Activated CD4-positive, CD25-positive, alpha-beta regulatory T cell treated with anti-CD3 and anti-CD28 coated beads, Interleukin-2, amount 50 U/mL, for 24 hours (primary cell): ENCODE measurements around the gene GGN.
"Not testable (repeated sequence)": the region's sequence is repeated elsewhere in the genome, so short reads cannot be mapped to it uniquely, and the experiment has no call there.

Experiments
- ATAC-seq, 2 donors: fragments of 150-1000 bp; cut with Tn5 transposase; one replicate each; pipeline ENCODE4 v1.10.0; 2021; ENCODE audit warnings: mild to moderate bottlenecking in 1 of 2, moderate library complexity in 1 of 2

The GGN gene

DNA sequence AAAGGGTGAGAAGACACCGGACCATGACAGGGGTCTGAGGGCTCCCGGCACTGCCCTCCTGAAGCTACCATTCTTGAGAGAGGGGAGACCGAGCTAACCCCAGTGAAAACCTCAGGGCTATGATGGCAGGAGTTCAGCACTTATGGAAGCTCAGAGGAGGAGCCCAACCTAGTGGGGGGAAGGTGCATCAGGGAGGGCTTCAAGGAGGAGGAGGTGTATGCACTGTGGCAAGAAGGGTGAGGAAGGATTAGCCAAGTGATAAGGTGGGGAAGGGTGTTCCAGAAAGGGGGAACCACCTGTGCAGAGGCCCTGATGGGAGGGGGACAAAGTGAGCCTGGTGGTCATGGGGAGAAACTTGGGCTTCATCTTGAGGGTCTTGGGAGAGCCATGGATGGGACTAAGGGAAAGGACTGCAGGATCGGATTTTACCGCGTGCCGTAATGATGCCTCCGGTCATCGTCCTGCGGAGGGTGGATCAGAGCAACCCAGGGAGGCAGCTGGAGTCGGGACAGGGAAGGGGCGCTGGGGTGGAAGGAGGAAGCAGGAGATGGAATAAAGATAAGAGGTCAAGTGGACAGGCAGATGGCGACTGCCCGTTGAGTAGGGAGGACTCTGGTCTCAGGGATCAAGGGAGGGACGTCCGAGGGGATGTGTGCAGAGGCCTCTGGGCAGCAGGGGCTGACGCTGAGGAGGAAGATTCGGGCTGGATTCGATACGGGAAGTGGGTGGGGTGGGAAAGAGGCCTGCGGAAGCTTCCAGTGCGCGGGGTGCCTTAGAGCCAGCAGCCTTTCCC is 26.8 kb downstream of the GGN start:
- ATAC-seq: no peak

DNA sequence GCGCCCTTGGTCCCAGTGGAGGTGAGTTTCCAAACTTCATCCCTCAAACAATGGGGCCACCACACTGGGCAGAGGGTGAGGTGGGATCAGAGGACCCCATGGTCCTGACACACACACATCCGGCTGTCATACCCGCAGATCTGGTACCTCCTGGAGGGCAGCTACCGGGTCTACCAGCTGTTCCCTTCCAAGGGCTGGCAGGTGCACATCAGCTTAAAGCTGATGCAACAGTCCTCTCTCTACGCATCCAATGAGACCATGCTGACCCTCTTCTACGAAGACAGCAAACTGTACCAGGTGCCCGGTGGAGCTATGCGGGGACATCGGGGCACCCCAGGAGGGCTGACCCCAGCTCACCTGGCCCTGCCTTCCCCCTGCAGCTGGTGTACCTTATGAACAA is 27.5 kb downstream of the GGN start:
- ATAC-seq: no peak

DNA sequence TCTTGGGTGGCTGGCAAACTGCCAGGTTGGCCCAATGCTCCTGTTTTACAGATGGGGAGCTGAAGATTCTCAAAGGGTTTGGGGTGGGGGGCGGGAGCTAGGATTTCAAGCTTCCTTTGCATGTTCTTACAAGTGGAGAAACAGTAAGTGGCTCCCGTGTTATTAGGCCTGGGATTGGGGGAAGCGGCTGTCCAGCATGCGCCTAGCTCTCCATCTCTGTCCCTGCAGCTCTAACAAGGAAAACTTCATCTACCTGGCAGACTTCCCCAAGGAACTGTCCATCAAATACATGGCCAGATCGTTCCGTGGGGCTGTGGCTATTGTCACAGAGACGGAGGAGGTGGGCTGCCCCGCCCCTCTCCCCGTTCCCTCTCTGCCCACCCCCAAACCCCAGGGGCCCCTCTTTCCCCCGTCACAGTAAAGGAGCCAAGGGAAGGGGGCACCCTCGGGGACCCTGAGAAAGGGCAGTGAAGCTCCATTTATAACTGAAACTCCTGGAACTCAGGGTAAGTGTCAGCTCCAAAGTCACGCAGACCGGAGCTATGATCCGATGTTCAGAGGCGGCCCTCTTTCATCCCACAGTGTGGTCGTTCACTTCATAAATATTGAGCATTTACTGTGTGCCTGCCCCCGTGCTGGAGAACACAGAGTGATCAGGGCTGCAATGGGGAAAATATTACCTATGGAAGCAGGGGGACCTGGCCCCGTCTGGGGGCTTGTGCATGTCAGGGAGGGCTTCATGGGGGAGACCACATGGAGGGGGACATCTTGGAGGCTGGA is 28.4 kb downstream of the GGN start:
- no peak for ATAC-seq

DNA sequence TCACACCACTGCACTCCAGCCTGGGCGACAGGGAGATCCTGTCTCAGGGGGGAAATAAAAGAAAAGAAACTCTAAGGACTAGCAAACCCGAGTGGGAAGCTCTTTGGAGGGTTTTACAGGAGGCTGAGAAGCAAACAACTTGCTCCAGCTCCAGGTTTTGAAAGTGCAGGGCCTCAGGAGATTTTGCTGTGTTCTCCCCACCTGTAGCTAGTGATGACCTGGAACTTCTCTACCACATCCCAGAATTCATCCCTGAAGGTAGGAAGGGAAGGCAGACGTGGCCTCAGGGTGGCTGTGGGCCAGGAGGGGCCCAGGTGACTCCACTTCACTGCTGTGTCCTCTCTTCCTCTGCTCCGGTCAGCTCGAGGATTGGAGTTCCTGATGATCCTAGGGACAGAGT is 29.8 kb downstream of the GGN start:
- no peak for ATAC-seq

DNA sequence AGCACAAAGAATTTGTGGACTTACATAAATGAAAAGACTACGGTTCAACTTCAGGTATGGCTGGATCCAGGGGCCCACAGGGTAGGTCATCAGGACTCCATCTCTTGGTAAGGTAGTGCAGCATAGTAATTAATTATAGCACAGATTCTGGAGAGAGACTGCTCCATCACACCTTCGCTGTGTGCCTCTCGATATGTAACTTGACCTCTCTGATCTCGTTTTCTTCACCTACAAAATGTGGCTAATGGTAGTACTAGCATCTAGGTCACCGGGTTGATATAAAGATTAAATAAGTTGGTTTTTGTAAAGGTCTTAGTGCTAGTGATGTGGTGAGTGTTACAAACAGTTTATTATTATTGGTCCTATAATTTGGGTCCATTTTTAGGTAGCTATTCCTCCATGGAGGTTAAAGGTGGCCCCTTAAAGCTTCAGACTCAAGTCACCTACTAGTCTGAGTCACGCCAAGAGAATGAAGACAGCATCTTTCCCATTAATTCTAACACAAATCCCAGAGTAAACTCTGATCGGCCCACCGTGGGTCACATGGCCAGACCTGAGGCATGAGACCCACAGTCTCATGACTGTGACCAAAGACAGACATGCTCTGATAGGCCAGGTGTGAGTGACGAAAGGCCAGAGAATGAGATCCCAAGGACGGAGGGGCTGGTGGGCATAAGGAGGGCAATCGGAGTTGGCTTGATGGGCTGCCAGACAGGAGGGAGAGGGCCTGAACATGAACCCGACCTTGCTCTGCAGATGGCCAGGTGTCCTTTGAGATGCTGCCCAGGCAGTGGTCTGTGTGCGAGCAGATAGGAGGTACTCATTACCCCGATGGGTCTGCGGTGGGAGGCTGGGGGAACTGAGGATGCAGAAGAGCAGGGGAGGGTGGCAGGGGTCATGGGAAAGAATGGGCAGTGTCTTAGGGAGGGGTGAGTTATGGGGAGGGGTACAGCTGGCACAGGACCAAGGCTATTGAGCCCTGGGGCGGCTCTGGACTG is 31.8 kb downstream of the GGN start:
- ATAC-seq: no peak

DNA sequence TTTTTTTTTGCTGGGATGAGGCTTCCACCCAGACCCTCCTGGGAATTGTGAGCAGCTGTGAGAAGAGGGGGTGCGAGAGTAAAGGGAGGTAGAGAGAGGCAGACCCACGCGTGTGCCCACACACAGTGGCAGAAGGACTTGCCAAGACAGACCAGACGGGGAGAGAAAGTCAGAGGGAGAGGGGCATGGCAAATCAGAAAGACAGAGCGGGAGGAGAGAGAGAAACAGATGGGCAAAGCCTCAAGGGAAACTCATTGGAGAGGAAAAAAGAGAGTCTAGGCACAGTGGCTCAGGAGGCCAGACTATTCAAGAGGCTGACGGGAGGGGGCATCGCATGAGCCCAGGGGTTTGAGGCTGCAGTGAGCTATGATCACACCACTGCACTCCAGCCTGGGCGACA is 35.2 kb downstream of the GGN start:
- ATAC-seq: no peak

DNA sequence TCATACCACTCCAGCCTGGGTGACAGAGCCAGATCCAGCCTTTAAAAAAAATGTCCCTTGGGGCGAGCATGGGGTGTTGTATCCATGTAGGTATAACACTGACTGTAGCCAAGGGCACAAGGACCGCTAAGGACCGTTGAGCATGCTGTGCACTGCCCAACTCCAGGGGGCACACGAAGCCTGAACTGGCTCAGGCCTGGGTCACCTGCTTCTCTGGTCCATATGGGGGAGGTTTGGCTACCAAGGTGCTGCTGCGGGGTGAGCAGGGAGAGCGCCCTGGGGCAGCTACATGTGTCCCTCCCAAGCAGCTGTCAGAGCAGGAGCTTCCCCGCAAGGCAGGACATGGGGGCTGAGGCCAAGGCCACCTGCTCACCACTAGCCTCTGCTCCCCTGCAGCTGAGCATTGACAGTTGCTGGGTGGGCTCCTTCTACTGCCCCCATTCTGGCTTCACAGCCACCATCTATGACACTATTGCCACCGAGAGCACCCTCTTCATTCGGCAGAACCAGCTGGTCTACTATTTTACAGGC is 35.9 kb downstream of the GGN start:
- ATAC-seq: no peak

DNA sequence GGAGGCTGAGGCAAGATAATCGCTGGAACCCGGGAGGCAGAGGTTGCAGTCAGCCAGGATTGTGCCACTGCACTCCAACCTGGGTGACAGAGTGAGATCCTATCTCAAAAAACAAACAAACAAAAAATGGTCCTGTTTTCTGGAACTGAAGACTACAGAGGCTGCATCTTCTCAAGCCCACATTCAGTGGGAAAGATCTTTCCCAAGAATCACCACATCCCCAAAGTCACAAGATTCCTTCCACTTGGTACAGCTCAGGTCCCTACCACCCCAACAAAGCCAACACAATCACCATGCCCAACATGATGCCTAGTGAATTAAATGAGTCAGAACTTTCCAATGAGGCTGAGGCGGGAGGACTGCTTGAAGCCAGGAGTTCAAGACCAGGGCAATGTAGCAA is 37.0 kb downstream of the GGN start:
- no peak for ATAC-seq

DNA sequence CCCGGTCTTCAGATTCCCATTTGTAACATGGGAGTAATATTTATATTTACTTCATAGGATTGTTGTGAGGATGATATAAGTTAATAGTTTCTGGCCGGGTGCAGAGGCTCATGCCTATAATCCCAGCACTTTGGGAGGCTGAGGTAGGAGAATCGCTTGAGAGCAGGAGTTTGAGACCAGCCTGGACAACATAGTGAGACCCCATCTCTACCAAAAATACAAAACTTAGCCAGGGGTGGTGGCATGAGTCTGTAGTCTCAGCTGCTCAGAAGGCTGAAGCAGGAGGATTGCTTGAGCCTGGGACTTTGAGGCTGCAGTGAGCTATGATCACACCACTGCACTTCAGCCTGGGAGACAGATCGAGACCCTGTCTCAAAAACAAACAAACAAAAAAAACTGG is 41.0 kb downstream of the GGN start:
- ATAC-seq: no peak

DNA sequence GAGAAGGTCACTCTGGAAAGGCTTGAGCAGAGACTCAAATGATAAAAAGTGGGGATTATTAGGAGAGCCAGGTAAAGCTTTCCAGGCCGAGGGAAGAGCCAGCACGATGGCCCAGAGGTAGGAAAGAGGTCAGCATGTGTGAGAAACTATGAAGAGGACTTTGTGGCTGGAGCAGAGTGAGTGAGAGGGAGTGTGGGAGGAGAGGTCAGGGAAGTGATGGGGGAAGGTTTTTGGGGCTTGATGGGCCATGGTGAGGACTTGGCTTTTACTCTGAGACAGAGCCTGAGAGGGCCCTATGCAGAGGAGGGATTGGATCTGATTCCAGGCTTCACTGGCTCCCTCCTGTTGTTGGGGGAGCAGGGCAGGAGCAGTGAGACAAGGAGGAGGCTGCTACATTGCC is 46.9 kb downstream of the GGN start:
- no peak for ATAC-seq

DNA sequence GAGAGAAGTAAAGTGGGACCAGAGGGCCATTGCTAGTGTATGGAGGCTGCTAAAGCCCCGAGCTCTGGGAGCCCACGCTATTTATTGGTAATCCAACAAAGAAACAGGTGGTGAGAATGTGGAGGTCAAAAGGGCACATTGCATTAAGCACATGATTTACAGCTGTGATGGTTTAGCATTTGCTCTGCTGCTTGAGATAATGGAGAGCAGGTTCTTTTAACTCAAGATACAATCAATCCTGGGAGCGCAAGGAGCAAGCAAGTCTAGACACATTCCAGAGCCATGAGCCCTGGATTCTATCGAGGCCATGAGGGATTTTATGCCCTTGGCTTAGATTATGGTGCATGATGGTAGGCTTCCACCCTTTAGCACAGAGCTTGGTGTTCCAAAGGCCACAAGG is 48.8 kb downstream of the GGN start:
- not testable (repeated sequence) for ATAC-seq

DNA sequence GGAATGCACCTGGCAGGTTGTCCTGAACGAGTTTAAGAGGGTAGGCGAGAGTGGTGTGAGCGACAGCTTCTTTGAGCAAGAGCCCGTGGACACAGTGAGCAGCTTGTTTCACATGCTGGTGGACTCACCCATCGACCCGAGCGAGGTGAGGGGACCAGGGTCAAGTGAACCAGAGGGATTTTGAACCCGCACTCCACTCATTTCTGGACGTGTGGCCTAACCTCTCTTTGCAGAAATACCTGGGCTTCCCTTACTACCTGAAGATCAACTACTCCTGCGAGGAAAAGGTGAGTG is 50.5 kb downstream of the GGN start:
- ATAC-seq: no peak

DNA sequence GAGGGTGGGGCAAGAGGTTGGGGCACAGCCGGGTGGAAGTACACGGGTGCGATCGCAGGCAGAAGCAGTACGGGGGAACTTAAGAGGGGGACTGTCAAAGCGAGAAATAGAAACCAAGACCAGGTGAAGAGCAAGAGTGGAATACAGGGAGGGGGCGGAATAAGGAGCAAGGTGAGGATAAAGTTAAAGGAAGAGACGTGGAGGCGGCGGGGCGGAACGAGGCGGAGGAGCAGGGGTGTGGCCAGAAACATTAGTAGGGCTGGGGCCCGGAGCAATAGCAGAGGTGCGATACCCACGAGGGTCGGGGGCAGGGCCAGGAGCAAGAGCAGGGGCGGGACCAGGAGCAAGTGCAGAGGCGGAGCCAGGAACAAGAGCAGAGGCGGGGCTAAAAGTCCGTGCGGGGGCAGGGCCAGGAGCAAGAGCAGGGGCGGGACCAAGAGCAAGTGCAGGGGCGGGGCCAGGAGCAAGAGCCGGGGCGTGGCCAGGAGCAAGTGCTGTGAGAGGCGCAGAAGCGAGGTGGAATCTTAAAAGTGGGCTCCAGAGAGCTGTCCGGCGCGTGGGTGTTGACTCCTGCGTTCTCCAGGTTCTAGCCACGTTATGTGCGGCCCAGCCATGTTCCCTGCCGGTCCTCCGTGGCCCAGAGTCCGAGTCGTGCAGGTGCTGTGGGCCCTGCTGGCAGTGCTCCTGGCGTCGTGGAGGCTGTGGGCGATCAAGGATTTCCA is 51.0 kb downstream of the GGN start:
- ATAC-seq: peak; percentile 52 to 60

DNA sequence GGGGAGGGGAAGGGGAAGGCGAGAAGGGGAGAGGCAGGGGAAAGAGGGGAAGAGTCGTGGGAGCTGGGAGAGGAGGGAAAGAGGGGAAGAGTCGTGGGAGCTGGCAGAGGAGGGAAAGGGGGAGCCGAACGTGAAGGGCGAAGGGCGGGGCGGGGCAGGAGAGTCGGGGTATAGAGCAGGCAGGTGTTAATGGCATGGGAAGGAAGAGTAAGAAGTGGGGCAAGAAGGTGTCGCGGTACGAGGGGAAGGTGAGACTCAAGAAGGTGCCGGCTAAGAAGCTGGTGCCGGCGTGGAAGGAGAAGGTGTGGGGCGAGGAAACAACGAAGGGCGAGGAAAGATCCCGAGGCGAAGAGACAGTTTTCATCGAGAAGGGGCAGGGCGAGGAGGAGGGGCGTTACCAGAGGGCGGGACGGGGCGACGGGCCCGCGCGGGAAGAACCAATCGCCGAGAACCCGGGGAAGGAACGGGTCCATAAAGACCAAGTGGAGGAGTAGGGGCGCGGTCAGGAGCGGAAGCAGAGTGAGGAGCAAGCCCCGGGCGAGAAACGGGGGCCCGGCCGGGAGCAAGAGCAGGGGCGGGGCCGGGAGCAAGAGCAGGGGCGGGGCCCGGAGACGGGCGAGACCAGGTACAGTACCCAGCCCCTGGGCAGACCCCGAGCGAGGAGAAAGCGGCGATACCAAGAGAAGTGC is 51.7 kb downstream of the GGN start:
- peak; percentile 77 to 78 for ATAC-seq
